Adrenal gland (tissue), 12 donors: Measurements from ENCODE around the gene MT1H. TPM values are rescaled to one million over a fixed set of nuclear protein-coding genes. Genes with fewer than 3 reads are reported as not detected.

ENCODE experiments used
- DNase-seq, 7 donors: peaks; one replicate each; pipeline ENCODE4 v3.0.0-alpha.2; 2019 to 2020
- H3K27ac ChIP-seq, 5 donors: fragments of 200-600 bp; sonication (generic) in 4 of 5; 1 replicate in 3 of 5; 2 replicates in 2 of 5; pipeline versions ENCODE4 v1.5.1 to v1.8.0; 2016 to 2020; ENCODE audit warnings: mild to moderate bottlenecking in 1 of 5
- H3K27me3 ChIP-seq: fragments of 200-600 bp; 2 replicates; pipeline ENCODE4 v1.8.0; 2021
- H3K36me3 ChIP-seq, 2 donors: fragments of 200-600 bp; replicated peaks in 1 of 2; 1 replicate in 1 of 2; 2 replicates in 1 of 2; pipeline versions ENCODE4 v1.5.1 to v1.8.0; 2018 to 2022
- H3K4me1 ChIP-seq, 2 donors: fragments of 200-600 bp; replicated peaks in 1 of 2; 1 replicate in 1 of 2; 2 replicates in 1 of 2; pipeline versions ENCODE4 v1.5.1 to v1.8.0; 2018 to 2021
- H3K4me3 ChIP-seq, 4 donors: fragments of 200-600 bp; sonication (generic) in 3 of 4; one replicate each; pipeline ENCODE4 v1.5.1; 2016 to 2018
- H3K9me3 ChIP-seq, 3 donors: fragments of 200-600 bp; sonication (generic) in 1 of 3; replicated peaks in 1 of 3; 1 replicate in 2 of 3; 2 replicates in 1 of 3; pipeline versions ENCODE4 v1.5.1 to v1.8.0; 2016 to 2021
- POLR2A ChIP-seq, 2 donors: fragments of 450-650 bp; IDR thresholded peaks; one replicate each; pipeline ENCODE4 v1.6.1; 2017; ENCODE audit warnings: antibody characterized with exemption in 2 of 2, mild to moderate bottlenecking in 2 of 2, moderate library complexity in 1 of 2
- WGBS, 4 donors: extraction: QIAGEN DNeasy Blood & Tissue Kit in 2 of 4; methylation state at CpG; one replicate each; pipeline versions ENCODE4 v1.1.5 to v1.1.7; 2013 to 2017; 5-methylcytosine and 5-hydroxymethylcytosine counted together
- intact Hi-C, 2 donors: fragments of 100-400 bp; cut with DNase I; formaldehyde crosslinking; loops; one replicate each; pipeline versions ENCODE4 v1.14.1 to v1.15.0; 2022 to 2023
- polyA plus RNA-seq, 3 donors: library from polyadenylated mRNA; stranded (reverse); fragments of 200-250 nt in 2 of 3; fragments of 350-450 nt in 1 of 3; fragmentation: Illumina TruSeq in 1 of 3; extraction: RNeasy Lipid Tissue Mini Kit (QIAGEN cat#74804) in 1 of 3; gene quantifications; one replicate each; pipeline ENCODE4 v1.2.3, GENCODE V29; 2013 to 2014
- total RNA-seq, 9 donors: library from RNA; depleted of rRNA in 4 of 9; stranded (reverse); fragments of >200 nt in 4 of 9; fragments of 120-200 nt in 1 of 9; fragmentation: NEBNext Ultra II Directional in 1 of 9; extraction: Animal tissue kit (Norgen Biotek cat#: 25700) in 1 of 9; gene quantifications; one replicate each; pipeline versions ENCODE4 v1.1.0 to v1.2.4, GENCODE V29; 2013 to 2023
- TF ChIP-seq, protein P1 (sequence below), 6 experiments: fragments of 450-650 bp in 4 of 6; fragments of 200-600 bp in 2 of 6; sonication (generic) in 1 of 6; IDR thresholded peaks; 1 replicate in 5 of 6; 2 replicates in 1 of 6; pipeline versions ENCODE4 v1.5.1 to v1.8.0; 2016 to 2021; ENCODE audit warnings: antibody characterized with exemption in 6 of 6, mild to moderate bottlenecking in 2 of 6, moderate library complexity in 1 of 6
- donor health status: healthy with polysubstance abuse.
- donor health status: Bipolar disorder and iron deficiency.
- donor health status: DM: yes; HTN: yes; CAD: no.
- donor health status: DM: no; HTN: no; CAD: no.
- donor health status: DM: no; HTN: no; CAD: no.
- donor health status: DM: yes; HTN: yes; CAD: no.

Gene MT1H
- total and polyA plus RNA-seq, 12 donors = 0.54 to 0.98 TPM; not detected in 10

DNA sequence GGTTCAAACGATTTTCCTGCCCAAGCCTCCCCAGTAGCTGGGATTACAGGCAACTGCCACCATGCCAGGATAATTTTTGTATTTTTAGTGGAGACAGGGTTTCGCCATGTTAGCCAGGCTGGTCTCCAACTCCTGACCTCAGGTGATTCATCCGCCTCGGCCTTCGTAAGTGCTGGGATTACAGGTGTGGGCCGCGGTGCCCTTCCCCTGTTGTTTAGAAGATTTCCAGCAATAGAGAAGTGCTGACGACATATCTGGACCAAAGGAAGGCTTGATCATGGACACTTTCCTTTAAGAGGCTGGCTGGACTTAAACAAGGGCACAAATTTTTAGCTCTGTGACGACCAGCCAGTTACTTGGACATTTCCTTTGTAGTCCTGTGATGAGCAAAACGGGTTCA is 38.4 kb upstream of the MT1H start:
- TF ChIP-seq, protein P1, sequence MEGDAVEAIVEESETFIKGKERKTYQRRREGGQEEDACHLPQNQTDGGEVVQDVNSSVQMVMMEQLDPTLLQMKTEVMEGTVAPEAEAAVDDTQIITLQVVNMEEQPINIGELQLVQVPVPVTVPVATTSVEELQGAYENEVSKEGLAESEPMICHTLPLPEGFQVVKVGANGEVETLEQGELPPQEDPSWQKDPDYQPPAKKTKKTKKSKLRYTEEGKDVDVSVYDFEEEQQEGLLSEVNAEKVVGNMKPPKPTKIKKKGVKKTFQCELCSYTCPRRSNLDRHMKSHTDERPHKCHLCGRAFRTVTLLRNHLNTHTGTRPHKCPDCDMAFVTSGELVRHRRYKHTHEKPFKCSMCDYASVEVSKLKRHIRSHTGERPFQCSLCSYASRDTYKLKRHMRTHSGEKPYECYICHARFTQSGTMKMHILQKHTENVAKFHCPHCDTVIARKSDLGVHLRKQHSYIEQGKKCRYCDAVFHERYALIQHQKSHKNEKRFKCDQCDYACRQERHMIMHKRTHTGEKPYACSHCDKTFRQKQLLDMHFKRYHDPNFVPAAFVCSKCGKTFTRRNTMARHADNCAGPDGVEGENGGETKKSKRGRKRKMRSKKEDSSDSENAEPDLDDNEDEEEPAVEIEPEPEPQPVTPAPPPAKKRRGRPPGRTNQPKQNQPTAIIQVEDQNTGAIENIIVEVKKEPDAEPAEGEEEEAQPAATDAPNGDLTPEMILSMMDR (IDR thresholded peaks at IDR 0.05) = no peak
- TF ChIP-seq POLR2A (IDR thresholded peaks at IDR 0.05) = no peak
- Histone ChIP-seq H3K4me1 (peaks cover 11 to 25% of the 10 kb centered on the region in 2 donors), H3K27ac (peak overlapping the region in 1 of 5 donors; percentile 83), H3K9me3 (no peaks in the 10 kb centered on the region), H3K4me3 (no peak overlapping the region), H3K36me3 (no peaks in the 10 kb centered on the region), H3K27me3 (peaks cover 7% of the 10 kb centered on the region)
- 84 to 94% (median 87%) methylated on average over 8 to 10 of the region's 10 CpGs for WGBS, 4 donors
- no peak for DNase-seq
- intact Hi-C loops = no loop called here

DNA sequence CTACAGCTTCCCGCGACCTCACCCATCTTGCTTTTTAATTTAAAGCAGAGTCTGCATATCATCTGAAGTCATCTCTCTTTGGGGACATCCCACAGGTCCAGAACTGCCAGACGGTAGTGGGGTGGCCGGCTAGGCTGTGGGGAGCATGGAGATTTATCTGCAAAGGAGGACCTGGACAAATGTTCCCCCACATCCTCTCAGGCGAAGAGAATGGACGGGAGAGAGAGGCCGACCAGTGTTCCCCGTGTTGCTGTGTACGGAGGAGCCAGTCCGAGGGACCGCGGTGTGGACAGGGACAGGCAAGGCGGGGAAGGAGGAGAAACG is 37.8 kb upstream of the MT1H start:
- DNase-seq = no peak
- H3K27me3 ChIP-seq = peaks cover 7% of the 10 kb centered on the region
- 37 to 58% (median 43%) methylated on average over 7 to 14 of the region's 14 CpGs for WGBS, 4 donors
- H3K27ac ChIP-seq = peak overlapping the region in 3 of 5 donors; percentile 47 to 83 (median 67)
- H3K4me1 ChIP-seq = peaks cover 5 to 19% of the 10 kb centered on the region in 2 donors
- intact Hi-C loops = no loop called here
- H3K4me3 ChIP-seq = peak overlapping the region in 2 of 4 donors; percentile 32 to 53
- no peak for TF ChIP-seq POLR2A (IDR thresholded peaks at IDR 0.05)
- TF ChIP-seq, protein P1 (IDR thresholded peaks at IDR 0.05) = no peak
- no peaks in the 10 kb centered on the region for H3K9me3 ChIP-seq
- H3K36me3 ChIP-seq = no peaks in the 10 kb centered on the region

DNA sequence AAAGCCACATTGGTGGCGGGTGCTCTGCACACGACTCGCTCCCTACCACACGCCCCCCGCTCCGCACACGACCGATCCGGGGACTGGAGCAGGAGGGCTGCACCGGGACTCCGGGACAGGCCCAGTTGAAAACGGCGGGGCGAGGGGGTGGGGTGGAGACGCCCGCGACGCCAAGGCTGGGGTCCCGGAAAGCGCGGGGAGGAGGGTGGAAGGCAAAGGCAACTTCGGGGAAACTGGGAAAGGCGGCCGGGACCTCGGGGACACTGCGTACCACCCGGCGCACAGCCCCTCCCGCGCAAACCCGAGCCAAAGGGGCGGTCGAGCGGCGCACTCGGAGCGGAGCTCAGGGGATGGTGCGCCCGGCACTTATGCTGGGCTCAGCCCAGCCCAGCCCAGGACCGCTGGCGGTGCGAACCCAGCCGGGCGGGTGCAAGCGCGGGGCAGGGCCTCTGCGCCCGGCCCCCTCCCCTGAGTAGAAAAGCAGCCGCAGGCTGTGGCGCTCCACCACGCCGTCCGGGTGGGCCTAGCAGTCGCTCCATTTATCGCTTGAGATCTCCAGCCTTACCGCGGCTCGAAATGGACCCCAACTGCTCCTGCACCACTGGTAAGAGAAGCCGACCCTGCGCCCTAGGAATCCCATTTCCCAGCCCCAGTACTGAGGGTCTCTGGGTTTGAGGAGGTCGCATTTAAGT is 37.3 kb upstream of the MT1H start, which contains the start of gene MT1M:
TSS of gene MT1M (plus strand) at position 504 of the 692 bp plus-strand sequence. CDS start at position 577, 73 bp downstream.
- H3K27ac ChIP-seq = peak within 1 kb of the TSS in 3 of 5 donors; percentile 47 to 83 (median 67)
- H3K4me3 ChIP-seq = peak within 1 kb of the TSS in 2 of 4 donors; percentile 32 to 53
- H3K4me1 ChIP-seq = peaks cover 0 to 15% of the 10 kb centered on the region in 2 donors
- H3K9me3 ChIP-seq = no peaks in the 10 kb centered on the region
- intact Hi-C loops = no loop called here
- peak in 4 of 7 donors; percentile 47 to 62 (median 50) for DNase-seq
- H3K27me3 ChIP-seq = peaks cover 7% of the 10 kb centered on the region
- H3K36me3 ChIP-seq = no peaks in the 10 kb centered on the region
- 3 to 29% (median 11%) methylated on average over 12 to 61 of the region's 61 CpGs for WGBS, 4 donors
- TF ChIP-seq, protein P1 (IDR thresholded peaks at IDR 0.05) = no peak
- TF ChIP-seq POLR2A (IDR thresholded peaks at IDR 0.05) = peak in 1 of 2 donors; percentile 37

DNA sequence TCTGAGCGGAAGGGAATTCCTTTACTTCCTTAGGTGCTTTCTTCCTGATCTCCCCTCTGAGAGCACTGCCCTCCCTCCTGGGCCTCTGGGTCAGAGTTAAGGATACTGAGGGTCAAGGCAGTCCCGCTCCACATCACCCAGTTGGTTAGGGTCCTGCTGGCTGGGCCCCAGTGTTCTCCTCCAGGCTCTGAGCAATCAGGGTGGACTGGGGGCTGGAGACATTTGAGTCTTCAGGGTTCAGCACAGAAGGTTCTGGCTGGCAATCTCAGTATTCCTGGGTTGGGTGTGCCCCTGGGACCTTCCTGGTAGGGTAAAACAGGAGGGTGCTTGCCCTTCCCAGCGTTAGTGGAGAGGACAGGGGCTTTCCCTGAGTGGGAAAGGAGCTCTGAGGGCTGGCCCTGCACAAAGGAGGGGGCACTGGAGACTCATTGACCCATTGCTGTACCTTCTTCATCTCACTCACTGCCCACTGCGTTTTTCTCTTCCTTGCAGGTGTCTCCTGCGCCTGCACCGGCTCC is 36.7 kb upstream of the MT1H start:
- Histone ChIP-seq H3K36me3 (no peaks in the 10 kb centered on the region), H3K27ac (peak overlapping the region in 2 of 5 donors; percentile 67 to 83), H3K4me1 (peaks cover 0 to 15% of the 10 kb centered on the region in 2 donors), H3K4me3 (peak overlapping the region in 2 of 4 donors; percentile 32 to 53), H3K9me3 (no peaks in the 10 kb centered on the region), H3K27me3 (peaks cover 7% of the 10 kb centered on the region)
- DNase-seq = no peak
- 63 to 76% (median 65%) methylated on average over 5 to 6 of the region's 6 CpGs for WGBS, 4 donors
- intact Hi-C loops = no loop called here
- TF ChIP-seq, protein P1 (IDR thresholded peaks at IDR 0.05) = no peak
- TF ChIP-seq POLR2A (IDR thresholded peaks at IDR 0.05) = no peak
